GM19468 (cell line): ENCODE results near the gene TNFAIP8L3.

Experiments
- ATAC-seq: cut with Tn5 transposase; IDR thresholded peaks from one replicate; pipeline ENCODE4 v1.9.1; 2021; ENCODE audit warnings: mild to moderate bottlenecking, moderate library complexity, moderate number of reproducible peaks; ENCODE audit not compliant: unreplicated experiment; ENCODE audit errors: extremely low read depth

TNFAIP8L3 gene

DNA sequence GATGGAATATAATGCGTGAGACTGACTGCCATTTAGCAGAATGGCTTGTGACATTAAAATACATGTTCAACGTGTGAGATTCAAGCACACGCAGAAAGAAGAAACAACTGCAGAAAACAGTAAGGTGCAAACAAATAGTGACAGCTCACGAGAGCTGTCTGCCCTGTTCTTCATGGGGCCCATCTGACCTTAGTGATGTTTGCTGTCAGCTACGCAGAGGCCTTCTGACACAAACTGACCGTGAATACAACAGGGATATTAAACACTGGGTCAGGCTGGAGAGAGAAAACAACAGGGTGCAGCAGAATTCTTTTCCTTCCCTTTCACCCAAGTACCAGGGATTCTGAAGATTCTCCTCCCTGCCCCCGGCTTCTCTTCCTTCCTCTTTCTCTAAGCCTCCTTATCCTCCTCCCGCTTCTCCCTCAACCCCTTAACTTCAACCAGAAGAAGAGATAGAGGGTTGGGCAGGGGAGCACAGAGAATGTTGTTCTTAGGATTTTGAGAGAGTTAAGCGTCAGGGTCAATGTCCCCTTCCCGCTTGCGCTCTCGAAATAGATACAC is 2.1 kb downstream of the TNFAIP8L3 start:
- ATAC-seq, result no peak

DNA sequence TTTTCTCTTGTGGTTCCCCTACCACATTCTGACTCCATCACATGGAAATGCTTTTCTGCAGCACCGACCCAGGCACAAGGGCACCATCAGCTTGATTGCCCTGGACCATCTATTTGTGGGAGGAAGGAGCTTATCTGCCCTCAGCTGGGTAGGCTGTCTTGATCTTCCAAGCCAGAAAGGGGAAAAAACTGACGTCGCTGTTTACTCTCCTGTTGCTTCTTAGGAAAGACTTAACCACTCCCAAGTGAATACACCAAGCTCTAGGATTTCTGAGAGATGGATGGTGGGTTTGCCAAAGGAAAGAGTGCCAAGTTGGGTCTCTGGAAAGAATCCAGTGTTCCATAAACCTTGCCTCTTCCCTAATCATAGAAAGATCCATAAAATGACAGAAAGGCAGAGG is 4.0 kb downstream of the TNFAIP8L3 start:
- no peak for ATAC-seq

DNA sequence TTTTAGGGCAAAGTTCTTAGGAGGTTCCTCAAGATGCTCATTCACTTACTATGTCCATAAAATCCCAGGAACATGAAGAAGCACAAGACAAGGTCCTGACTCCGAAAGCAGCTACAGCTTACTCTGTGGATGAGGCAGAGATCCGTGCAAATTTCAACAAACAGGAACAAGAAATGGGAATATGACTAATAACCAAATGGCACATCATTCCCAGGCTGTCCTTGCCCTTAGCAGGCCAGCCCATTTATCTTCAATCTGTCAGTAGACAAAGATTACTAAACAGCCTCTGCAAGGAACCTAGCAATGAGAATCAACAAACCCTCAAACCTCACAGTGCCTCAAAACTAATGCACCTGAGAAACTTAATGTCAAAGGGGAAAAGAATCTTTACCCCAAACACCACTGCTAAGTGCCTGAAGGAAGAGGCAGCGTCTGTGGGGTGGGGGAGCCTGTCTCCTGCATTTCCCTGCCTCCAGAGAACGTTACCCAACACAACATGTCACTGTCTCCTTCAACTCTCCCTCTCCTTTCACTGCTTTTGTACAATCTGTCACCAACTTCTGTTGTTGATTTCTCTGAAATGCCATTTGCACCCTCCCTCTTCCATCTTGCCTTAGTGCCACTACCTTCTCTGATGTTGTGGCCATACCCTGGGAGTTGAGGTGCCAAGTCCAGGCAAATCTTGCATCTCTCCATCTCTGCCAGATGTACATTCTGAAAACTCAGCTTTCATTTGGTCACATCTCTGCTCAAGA is 4.8 kb downstream of the TNFAIP8L3 start:
- ATAC-seq, result no peak

DNA sequence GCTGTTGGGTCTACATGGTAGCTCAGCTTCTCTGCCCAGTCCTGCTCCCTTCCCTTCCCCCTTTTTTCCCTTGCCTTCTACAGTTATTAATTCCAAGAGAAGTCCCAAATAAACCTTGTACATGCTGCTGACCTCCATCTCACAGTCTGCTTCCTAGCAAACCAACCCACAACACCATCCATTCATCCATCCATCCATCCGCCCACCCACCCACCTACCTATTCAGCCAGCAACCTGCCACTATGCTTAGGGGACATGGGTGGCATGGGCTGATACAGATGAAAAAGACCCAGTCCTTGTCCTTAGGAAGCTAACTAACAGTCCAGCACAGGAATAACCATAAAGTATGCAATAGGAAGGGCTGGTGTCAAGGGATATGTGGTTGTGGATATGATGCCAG is 5.7 kb downstream of the TNFAIP8L3 start:
- ATAC-seq, result no peak

DNA sequence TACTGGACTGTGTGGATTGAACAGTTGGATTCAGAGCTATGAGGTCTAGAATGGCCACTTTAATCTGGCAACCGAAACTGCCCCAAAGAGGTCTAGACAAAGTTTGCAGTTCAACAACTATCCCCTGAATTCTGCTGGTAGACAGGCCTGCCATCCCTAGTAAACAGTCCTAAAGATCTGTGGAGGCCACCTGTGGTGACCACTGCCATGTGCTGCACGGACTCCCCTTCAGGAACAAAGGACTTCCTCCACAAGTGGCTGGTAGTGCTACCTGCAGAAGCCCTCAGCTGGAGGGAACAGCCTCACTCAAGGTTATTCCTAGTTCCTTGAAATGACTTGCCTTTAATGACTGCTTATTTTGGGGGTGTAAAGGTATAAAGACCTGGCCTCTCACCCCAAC is 6.1 kb downstream of the TNFAIP8L3 start:
- ATAC-seq, result no peak

DNA sequence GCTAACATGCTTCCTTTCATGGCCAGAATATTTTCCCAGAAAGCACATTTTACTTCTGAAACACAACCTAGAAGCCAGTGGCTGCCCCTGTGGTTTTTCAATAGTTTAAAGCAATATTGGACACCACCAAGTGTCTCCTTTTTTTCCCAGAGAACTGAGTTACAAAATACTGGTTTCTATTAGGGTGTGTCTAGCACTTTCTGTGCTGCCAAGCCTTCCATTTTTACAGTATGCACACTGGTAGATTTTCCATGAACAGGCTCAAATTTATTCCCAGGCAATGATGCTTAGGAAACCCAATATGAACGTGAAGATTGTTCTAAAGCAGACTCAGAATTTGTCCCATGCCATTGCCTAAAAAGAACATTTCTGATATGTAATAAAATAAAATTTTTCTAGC is 7.2 kb downstream of the TNFAIP8L3 start:
- no peak for ATAC-seq

DNA sequence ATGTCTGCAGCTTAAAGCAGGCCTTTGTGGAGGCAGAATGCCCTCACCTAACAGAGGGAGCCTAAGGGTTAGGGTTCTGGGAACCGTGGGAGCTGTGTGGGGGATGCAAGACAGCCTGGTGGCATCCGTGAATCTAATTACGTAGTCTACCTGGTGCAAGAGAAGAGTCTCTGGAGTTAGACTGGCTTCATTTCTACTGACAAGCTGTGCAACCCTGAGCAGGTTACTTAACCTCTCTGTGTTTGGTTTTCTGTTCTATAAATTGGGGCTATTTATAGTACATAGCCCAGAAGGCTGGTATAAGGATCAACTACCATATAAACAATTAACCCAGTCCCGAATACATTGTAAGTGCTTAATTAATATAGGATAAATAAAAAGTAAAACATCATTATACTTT is 8.3 kb downstream of the TNFAIP8L3 start:
- no peak for ATAC-seq

DNA sequence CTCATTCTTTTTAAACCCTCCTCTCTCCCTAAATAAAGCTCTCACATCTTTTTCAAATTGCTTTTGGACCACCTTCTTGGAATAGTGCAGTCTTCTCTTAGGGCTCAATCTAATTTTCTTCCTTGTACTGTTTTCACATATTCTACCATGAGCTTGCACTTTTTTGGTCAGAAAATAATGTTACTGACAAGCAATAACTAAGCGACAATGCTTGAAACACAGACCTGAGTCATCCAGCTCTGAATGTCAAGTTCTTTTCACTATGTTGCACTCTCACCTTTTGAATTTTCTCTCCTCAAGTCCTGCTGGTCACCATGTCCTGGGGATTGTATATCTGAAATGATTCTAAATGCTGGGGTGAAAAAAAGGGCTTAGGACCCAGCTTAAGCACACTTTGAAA is 8.9 kb downstream of the TNFAIP8L3 start:
- no peak for ATAC-seq

DNA sequence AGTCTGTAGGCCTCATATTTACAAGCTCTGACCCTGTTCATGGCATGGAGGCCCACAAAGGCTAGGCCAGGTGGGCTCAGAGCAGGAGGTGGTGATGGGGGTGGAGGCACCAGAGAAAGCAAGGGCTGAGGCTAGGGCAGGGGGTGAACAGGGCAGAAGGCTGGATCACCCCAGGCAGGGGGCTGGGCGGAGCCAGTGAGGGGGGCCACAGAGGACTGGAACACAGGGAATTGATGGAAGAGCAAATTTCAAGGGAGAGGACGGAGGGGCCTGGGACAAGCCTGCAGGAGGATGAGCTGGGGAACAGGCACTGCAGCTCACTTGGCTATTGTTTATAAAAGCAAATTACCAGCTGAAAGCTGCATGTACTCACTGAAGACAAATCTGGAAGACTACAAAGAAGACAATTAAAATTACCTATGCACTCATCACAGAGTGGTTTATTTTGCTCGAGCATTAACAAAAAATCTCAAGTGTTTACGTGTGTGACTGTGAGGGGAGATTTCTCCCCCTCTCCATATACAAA is 11.0 kb downstream of the TNFAIP8L3 start:
- no peak for ATAC-seq

DNA sequence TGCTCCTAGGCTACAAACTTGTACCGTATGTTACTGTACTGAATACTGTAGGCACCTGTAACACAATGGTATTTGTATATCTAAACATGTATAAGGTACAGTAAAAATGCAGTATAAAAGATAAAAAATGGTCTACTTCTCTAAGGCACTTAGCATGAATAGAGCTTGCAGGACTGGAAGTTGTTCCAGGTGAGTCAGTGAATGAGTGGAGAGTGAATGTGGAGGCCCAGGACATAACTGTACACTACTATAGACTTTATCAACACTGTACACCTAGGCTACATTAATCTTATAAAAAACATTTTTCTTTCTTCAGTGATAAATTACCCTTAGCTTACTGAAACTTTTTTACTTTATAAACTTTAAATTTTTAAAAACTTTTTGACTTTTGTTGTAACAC is 12.5 kb downstream of the TNFAIP8L3 start:
- ATAC-seq, result no peak

DNA sequence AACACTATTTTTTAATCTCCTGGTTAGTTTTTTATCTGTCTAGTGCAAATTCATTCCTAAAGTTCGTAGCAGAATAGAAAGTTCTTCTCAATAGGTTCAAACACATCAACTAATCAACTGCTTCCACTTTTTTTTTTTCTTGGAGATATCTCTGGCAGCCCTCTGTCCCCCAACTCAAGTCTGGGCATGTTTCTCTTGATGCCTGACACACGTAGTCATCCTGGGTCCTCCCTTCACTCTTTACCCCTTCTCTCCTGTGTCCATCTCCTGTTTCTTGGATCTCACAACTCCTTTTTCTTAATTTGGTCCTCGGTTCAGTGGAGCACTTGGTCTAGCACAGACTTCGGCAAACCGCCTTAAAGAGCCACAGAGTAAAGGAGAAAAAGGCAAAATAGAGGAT is 14.4 kb downstream of the TNFAIP8L3 start:
- ATAC-seq, result no peak

DNA sequence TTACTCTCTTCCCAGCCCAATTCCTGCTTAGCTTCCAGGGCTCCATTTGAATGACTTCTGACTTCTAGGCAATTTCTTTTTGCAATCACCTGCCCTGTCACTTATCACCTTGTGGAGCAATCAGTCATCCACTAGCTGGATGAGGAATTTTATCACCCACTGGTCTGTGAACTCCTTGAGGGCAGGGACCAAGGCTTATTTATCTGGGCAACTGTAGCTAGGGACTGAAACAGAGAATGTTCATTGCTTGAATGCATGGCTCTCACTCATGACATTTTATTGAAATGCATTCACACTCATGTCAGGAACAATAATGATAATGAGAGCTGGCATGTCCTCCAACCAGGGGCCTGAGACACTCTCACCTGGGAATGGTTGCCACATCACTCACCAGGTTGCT is 15.5 kb downstream of the TNFAIP8L3 start:
- no peak for ATAC-seq

DNA sequence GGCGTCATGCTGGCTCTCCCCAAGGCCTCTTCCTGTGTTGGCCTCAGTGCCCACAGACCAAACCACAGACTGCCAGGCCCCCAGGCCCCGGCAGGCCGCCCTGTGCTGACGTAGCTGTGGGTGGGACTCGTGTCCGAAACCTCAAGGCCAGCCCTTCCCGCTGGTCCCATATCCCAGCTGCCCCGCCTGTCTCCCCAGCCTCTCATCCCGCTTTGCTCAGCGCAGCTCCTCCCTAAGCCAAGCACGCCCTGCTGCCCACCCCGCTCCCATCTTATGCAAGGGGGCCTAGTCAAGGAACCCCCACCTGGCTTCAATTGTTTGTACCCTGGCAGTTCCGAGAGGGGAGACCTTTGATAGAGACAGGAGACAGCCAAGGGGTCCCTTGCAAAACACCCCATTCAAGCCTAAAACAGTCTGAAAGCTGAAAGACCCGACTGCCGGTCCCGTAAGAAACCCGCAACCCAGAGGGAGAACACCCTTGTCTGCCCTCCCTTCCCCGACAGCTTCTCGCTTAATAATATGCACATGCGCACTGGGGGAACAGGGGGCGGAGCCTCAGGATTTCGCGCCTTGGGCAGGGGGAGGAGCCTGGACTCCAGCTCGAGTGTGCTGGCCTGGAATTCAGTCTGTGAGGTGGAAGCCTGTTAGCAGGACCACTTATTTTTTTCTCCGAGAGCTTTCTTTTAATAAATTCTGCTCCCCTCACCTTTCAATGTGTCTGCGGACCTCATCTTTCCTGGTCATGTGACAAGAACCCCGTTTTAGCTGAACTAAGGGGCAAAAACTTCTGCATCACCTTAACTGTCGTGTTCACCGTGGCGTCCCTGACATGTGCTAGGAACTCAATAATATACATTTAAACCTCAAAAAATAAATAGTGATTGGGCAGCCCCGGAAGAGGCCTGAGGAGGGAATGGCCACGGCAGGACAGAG is 17.2 kb downstream of the TNFAIP8L3 start:
- ATAC-seq, result no peak

DNA sequence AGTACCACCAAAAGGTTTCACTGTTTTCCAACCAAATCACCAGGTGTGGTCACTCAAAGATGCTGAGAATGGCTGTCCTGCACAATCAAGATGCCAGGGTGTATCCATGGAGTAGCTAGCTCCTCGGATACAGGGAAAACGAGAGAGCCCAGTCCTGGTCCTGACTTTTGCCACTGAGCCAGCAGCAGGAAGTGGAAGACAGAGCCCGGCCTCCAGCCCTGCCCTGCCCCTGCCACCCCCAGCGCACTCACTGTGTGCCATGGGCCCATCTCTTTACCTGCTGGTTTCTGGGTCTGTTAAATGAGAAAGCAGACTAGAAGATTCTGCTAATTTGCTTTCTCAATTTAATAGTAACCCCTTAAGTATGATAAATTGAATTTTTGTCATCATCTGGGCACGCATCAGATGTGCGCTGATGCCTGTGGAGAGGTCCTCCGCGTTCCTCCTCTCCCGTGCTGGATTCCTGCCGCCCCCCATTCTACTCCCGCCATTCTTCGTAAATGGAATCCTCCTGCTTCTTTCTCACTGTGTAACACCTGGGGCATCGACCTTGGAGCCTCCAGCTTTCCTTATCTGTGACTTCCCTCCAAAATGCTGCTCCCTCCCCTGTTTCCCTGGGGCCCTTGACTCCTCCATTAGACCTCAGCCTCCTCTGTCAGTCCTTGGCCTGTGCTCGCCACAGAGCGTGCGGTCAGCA is 18.0 kb downstream of the TNFAIP8L3 start:
- ATAC-seq, result no peak

DNA sequence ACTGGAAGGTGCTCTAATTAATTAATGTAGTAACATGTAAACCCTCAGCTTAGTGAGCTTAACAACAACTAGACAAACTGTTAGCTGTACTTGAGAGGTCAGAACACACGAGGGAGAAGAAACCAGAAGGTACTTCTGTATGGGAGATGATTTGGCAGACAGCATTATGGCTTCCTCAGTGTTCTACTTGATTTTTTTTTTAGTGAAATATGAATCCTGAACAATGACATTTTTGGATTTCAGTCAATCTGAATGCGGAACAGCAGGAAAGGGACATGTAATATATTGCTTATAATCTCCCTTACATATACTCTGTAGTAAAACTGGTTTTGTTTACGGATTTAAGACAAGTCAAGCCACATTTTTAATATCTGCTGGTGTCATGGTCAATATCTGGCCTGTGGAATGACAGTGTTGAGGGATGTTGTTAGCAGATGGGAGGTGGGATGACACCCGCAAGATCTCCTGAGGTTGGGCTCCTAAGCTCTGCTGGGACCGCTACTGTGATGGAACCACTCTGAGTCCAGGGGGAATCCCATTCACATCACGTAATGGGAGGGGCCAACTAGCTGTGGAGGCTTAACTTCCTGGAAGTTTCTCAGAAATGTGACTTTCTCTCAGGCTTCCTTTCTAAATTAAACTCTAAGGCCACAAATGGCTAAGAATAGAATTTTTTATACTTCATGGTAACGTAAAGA is 18.7 kb downstream of the TNFAIP8L3 start:
- ATAC-seq, result no peak

DNA sequence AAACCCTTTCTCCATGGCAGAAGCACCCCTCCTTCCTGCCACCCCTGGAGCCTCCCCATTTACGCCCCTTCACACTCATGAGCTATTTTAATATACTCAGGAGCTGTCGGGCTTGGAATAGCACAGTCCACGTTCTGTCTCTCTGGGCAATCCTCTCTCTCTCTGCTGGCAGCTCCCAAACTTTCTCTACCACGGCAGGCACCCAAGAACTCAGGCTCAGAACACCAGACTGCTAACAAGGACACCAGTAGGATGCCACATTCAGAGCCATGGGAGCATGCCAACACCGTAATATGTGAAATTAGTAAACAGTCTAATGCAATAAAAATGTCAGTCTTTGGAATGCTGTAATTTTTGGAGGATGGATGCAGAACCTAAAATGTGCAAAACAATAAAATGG is 19.3 kb downstream of the TNFAIP8L3 start:
- ATAC-seq, result no peak

DNA sequence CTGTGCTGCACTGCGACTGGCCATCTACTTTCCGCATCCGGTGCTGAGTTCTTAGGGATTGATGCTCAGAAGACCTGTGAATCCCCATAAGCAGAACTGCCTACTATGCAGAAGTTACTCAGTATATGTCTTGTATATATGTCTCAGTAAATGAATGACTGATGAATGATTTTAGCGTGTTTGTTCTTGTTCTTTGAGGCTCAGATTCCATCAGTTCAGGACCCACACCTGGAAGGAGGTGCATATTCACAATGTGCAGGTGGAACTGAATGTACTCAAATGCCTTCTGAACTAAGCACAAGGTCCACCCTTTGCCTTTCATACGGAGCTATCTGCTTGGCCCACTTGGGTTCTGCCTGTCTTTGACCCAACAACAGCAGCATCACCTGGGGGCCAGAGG is 19.8 kb downstream of the TNFAIP8L3 start:
- ATAC-seq, result no peak

DNA sequence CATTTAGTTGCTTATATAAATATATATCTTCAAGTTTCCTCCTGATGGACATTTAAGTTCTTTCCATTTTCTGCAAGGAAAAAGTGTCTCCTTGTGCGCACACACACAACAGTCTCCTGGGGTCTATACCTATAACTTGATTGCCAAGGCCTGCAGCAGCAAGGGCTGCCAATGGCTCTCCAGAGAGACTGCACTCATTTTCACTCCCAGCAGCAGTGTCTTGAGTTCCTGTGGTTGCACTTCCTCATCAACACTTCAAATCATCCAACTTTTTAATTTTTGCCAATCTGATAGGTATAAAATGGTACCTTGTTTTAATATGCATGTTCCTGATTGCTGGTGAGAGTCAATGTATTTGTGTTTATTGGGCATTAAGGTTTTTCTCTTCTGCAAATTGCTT is 23.1 kb downstream of the TNFAIP8L3 start:
- ATAC-seq, result no peak

DNA sequence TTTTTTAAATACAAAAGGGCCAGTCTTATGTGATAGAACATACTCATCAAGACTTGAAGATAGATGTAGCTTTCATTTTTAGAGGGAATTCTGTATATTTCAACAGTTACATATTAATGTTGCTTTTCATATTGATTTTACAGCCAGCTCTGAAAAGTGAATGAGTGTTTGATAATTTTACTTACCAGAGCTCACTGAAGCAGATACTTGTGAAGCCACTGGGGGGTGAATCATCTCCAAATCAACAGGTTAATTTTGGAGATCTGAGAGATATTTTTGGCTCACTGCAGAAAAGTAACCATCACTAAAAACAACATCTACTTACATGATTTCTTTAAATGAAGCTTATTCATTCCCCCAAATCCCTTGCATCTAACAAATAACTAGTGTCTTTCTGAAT is 24.7 kb downstream of the TNFAIP8L3 start:
- ATAC-seq, result no peak

DNA sequence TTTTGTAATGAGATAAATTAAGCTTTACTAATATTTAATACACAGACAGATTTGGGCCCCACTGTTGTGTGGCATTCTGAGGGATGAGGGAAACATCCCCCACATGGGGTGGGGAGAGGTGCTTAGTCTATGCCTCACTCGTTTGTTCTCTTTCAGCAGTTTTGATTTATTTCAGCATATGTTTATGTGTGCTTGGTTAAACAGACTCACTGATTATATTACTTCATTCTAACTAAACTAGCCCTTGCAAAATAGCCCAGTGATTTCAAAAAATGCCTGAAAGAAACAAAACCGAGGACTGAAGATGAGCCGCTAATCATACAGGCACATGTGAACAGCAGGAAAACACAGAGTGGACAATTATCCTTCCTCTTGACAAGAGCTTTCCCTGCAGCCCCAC is 27.2 kb downstream of the TNFAIP8L3 start:
- no peak for ATAC-seq
